Sigmoid colon (tissue), 4 donors: ENCODE measurements around the gene EAPP.

Source experiments
- CTCF ChIP-seq, 4 experiments: fragments of 450-650 bp in 3 of 4; fragments of 200-600 bp in 1 of 4; IDR thresholded peaks; one replicate each; pipeline ENCODE4 v1.5.1; 2016 to 2019; ENCODE audit warnings: antibody characterized with exemption in 4 of 4, mild to moderate bottlenecking in 3 of 4, moderate library complexity in 2 of 4
- EP300 ChIP-seq, 4 donors: sonication (generic); formaldehyde crosslinking; IDR thresholded peaks; one replicate each; pipeline ENCODE4 v1.6.1; 2017; ENCODE audit warnings: antibody characterized with exemption in 4 of 4
- POLR2A ChIP-seq, 2 donors: fragments of 450-650 bp; IDR thresholded peaks; one replicate each; pipeline ENCODE4 v1.6.1; 2016; ENCODE audit warnings: antibody characterized with exemption in 2 of 2, mild to moderate bottlenecking in 2 of 2, moderate library complexity in 2 of 2

- no peak for TF ChIP-seq CTCF (IDR thresholded peaks at IDR 0.05)
- TF ChIP-seq EP300 (IDR thresholded peaks at IDR 0.05) = no peak
- TF ChIP-seq POLR2A (IDR thresholded peaks at IDR 0.05) = no peak
Measured at GRCh38 chr14:34475163-34475562, 64.3 kb downstream of the EAPP start.
